Transverse colon (tissue), 4 donors: ENCODE results near the gene RTL3. TPM values are rescaled to one million over a fixed set of nuclear protein-coding genes. Genes with fewer than 3 reads are reported as not detected.

Experiments
- DNase-seq: peaks from one replicate; pipeline ENCODE4 v3.0.0-alpha.2; 2019
- H3K27ac ChIP-seq, 4 donors: fragments of 200-600 bp; sonication (generic); 2 replicates each; pipeline ENCODE4 v1.5.1; 2016 to 2018; ENCODE audit warnings: inconsistent platforms in 4 of 4
- H3K27me3 ChIP-seq: fragments of 200-600 bp; sonication (generic); 2 replicates; pipeline ENCODE4 v1.5.1; 2017; ENCODE audit warnings: inconsistent platforms
- H3K36me3 ChIP-seq, 4 donors: fragments of 200-600 bp; sonication (generic); 2 replicates each; pipeline ENCODE4 v1.5.1; 2017 to 2019; ENCODE audit warnings: inconsistent platforms in 4 of 4
- H3K4me1 ChIP-seq, 4 donors: fragments of 200-600 bp; sonication (generic); 2 replicates each; pipeline ENCODE4 v1.5.1; 2017 to 2020; ENCODE audit warnings: inconsistent platforms in 4 of 4
- H3K4me3 ChIP-seq, 4 donors: fragments of 200-600 bp; sonication (generic); 1 replicate in 1 of 4; 2 replicates in 3 of 4; pipeline versions ENCODE4 v1.5.1 to v1.6.1; 2017 to 2019; ENCODE audit warnings: inconsistent platforms in 4 of 4
- H3K9me3 ChIP-seq, 2 donors: fragments of 200-600 bp; sonication (generic); 2 replicates each; pipeline ENCODE4 v1.5.1; 2017 to 2019; ENCODE audit warnings: inconsistent platforms in 2 of 2
- CTCF ChIP-seq, 5 experiments: fragments of 200-600 bp in 3 of 5; fragments of 450-650 bp in 2 of 5; sonication (generic) in 3 of 5; IDR thresholded peaks; 1 replicate in 2 of 5; 2 replicates in 3 of 5; pipeline ENCODE4 v1.5.1; 2016 to 2017; ENCODE audit warnings: antibody characterized with exemption in 5 of 5, inconsistent platforms in 3 of 5, mild to moderate bottlenecking in 2 of 5, moderate library complexity in 1 of 5
- EP300 ChIP-seq: sonication (generic); formaldehyde crosslinking; IDR thresholded peaks from one replicate; pipeline ENCODE4 v1.6.1; 2017; ENCODE audit warnings: antibody characterized with exemption, low read depth
- POLR2A ChIP-seq: fragments of 450-650 bp; IDR thresholded peaks from one replicate; pipeline ENCODE4 v1.6.1; 2016; ENCODE audit warnings: antibody characterized with exemption, mild to moderate bottlenecking, moderate library complexity
- POLR2AphosphoS5 ChIP-seq, 3 donors: sonication (generic); formaldehyde crosslinking; IDR thresholded peaks; one replicate each; pipeline ENCODE4 v1.6.1; 2016; ENCODE audit warnings: antibody characterized with exemption in 3 of 3
- WGBS, 2 donors: methylation state at CpG; one replicate each; pipeline ENCODE4 v1.1.5; 2018; ENCODE audit warnings: low coverage in 1 of 2; 5-methylcytosine and 5-hydroxymethylcytosine counted together
- in situ Hi-C, 4 donors: fragments of 200-750 bp; cut with MboI; loops; one replicate each; pipeline versions ENCODE4 v1.15.0 to v1.15.1; 2017; ENCODE audit warnings: low sequenced_read_pairs in 3 of 4, low pct_ligation_motif_present in 1 of 4, low pct_unique_long_range_greater_than_20kb in 1 of 4
- intact Hi-C: fragments of 100-400 bp; cut with DNase I; formaldehyde crosslinking; loops from one replicate; pipeline ENCODE4 v1.15.1; 2023; ENCODE audit warnings: low total_unique reads
- total RNA-seq, 4 donors: library from RNA; depleted of rRNA; stranded (reverse); fragments of >200 nt; gene quantifications; one replicate each; pipeline ENCODE4 v1.1.0, GENCODE V29; 2016

Gene RTL3
- total RNA-seq, 4 donors from 2014 or later: 0.14 to 1.1 TPM; not detected in 2

DNA sequence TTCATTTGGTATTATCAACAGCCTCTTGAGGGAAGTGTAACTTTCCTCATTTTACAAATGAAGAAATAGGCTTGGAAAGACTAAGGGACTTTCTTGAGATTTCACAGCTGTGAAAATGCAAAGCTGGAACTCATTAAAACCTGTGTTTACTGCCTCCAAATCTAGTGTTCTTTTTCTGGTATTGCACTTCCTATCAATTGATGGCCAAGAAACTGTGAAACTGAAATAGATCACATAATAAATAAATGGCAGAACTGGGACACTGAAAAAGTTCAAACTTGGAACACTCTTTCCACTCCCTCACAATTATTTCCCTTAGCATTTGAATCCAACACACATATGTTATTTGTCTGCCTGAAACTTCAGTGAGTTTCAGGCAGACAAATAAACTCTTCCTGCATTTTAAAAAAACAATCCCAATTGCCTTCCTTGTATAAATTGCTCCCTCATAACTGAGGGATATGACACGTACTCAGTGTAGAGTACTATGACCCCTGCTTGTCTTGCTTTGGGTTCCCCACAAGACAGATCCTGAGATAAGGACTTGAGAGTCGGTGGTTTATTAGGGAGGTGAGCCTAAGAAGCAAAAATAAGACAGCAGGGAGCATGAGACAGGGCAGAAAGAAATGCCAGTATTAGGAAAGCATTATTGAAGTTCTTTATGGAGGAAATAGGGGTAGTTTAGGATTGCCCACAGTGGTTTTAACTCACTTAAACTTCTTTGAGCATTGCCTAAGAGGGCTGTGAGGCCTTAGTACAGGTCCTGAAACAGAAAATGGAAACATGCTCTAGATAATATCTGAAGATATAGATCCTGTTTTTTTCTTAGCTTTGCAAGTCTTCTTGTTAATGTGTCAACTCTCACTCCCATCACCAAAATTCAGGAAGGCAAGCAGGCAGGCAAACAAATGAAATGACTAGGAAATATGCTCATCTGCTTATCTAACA, 33.9 kb downstream of the RTL3 start:
- Histone ChIP-seq H3K4me1 (peaks cover 0 to 1% (median 0%) of the 10 kb centered on the region in 4 donors), H3K27ac (peak overlapping the region in 1 of 4 donors; percentile 34), H3K9me3 (no peaks in the 10 kb centered on the region), H3K4me3 (no peak overlapping the region), H3K36me3 (no peaks in the 10 kb centered on the region), H3K27me3 (no peaks in the 10 kb centered on the region)
- no peak for DNase-seq
- TF ChIP-seq EP300: no peak
- TF ChIP-seq CTCF (IDR thresholded peaks at IDR 0.05): no peak
- no peak for TF ChIP-seq POLR2AphosphoS5 (IDR thresholded peaks at IDR 0.05)
- TF ChIP-seq POLR2A: no peak
- intact Hi-C loops: no loop called here
- in situ Hi-C loops: no loop called here
- WGBS, 2 donors: 17 to 18% methylated on average over 2 of the region's 2 CpGs

GRCh38 chrX:78624426-78624825, 34.7 kb downstream of the RTL3 start:
- in situ Hi-C loops (no loop called here), intact Hi-C loops (no loop called here)
- no peak for DNase-seq
- TF ChIP-seq POLR2AphosphoS5 (IDR thresholded peaks at IDR 0.05): no peak
- TF ChIP-seq CTCF (IDR thresholded peaks at IDR 0.05): no peak
- TF ChIP-seq POLR2A: no peak
- no peak for TF ChIP-seq EP300
- Histone ChIP-seq H3K36me3 (no peaks in the 10 kb centered on the region), H3K4me3 (no peak overlapping the region), H3K9me3 (no peaks in the 10 kb centered on the region), H3K27me3 (no peaks in the 10 kb centered on the region), H3K27ac (no peak overlapping the region), H3K4me1 (peaks cover 0 to 4% (median 0%) of the 10 kb centered on the region in 4 donors)
- 48% methylated on average over 1 of the region's 1 CpG; no CpG with 5 or more reads in 1 of the 2 donors for WGBS, 2 donors

- peaks cover 0 to 4% (median 0%) of the 10 kb centered on the region in 4 donors for H3K4me1 ChIP-seq
- H3K27ac ChIP-seq: no peak overlapping the region
- H3K36me3 ChIP-seq: no peaks in the 10 kb centered on the region
- intact Hi-C loops: no loop called here
- no peaks in the 10 kb centered on the region for H3K9me3 ChIP-seq
- no peak overlapping the region for H3K4me3 ChIP-seq
- no peak for TF ChIP-seq EP300
- TF ChIP-seq POLR2AphosphoS5 (IDR thresholded peaks at IDR 0.05): no peak
- no peak for TF ChIP-seq CTCF (IDR thresholded peaks at IDR 0.05)
- TF ChIP-seq POLR2A: no peak
- in situ Hi-C loops: no loop called here
- no peaks in the 10 kb centered on the region for H3K27me3 ChIP-seq
- no peak for DNase-seq
- 29% methylated on average over 1 of the region's 1 CpG; no CpG with 5 or more reads in 1 of the 2 donors for WGBS, 2 donors
Observed at GRCh38 chrX:78622831-78623230, 36.3 kb downstream of the RTL3 start.

DNA sequence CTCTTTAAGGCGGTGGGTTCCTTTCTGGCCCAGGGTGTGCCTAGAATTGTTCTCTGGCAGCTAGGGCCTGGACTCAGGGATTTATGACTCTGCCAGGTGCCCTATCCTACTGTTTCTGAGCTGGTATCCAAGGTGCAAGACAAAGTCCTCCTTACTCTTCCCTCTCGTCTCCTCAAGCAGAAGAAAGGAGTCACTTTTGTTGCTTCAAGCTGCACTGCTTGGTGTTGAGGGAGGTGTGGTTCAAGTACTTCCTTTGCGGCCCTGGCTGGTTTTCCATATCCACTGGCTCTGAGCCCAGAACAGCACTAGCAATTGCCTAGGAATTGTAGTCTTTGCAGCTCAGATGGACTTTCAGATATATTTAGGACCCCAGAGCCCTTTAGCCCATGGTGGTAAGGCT, 39.3 kb downstream of the RTL3 start:
- intact Hi-C loops: no loop called here
- TF ChIP-seq POLR2AphosphoS5 (IDR thresholded peaks at IDR 0.05) (no peak), EP300 (no peak), CTCF (IDR thresholded peaks at IDR 0.05) (no peak), POLR2A (no peak)
- H3K36me3 ChIP-seq: no peaks in the 10 kb centered on the region
- H3K4me1 ChIP-seq: peaks cover 0 to 4% (median 0%) of the 10 kb centered on the region in 4 donors
- H3K4me3 ChIP-seq: no peak overlapping the region
- H3K27me3 ChIP-seq: no peaks in the 10 kb centered on the region
- in situ Hi-C loops: no loop called here
- DNase-seq: peak; percentile 41
- peak overlapping the region; percentile 42 to 60 (median 46) for H3K27ac ChIP-seq
- no peaks in the 10 kb centered on the region for H3K9me3 ChIP-seq
- 54% methylated on average over 3 of the region's 3 CpGs; no CpG with 5 or more reads in 1 of the 2 donors for WGBS, 2 donors
